ENCODE results near the gene EXOG. TPM values are rescaled to one million over a fixed set of nuclear protein-coding genes. Genes with fewer than 3 reads are reported as not detected.

Gene EXOG
- total RNA-seq, 6 donors from 2014 or later, result 10.0 to 34.6 (median 13.2) TPM

DNA sequence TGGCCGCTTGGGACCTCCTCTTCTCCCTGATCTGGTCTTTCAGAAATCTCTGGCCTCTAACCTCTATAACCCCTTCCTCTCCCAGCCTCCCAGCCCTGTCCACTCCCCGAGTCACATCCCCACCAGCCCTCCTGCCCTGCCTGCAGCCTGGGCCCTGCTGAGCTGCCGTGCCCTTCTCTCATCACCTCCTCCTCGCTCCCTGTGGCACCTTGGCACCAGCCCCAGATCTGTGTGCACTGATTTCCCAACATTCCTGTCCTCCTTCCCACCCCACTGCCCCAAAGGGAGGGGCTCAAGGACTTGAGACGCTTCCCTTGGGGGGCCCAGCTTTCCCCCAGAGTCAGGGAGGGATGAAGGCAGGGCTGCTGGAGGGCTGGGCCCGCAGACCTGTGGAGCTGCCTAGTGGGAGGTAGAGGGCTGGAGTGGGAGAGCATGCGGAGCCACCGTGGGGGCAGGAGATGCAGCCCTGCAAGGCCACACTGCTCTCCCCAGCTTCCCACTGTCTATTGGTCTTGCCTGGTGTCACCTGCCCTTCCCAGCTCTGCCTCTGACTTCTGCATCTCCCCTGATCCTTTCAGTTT is 42.7 kb downstream of the EXOG start:
- ATAC-seq (ENCODE audit: low FRiP score in 2 of 2), result no peak

GRCh38 chr3:38541806-38542205 is 45.7 kb downstream of the EXOG start:
- H3K36me3 ChIP-seq, result no peaks in the 10 kb centered on the region
- H3K4me1 ChIP-seq, result no peaks in the 10 kb centered on the region
- ATAC-seq (ENCODE audit: low FRiP score in 2 of 2) (no peak), DNase-seq (no peak)
- H3K27ac ChIP-seq, result no peak overlapping the region
- H3K4me3 ChIP-seq, result no peak overlapping the region
- 72 to 81% methylated on average over 9 of the region's 9 CpGs for WGBS, 2 donors
- H3K27me3 ChIP-seq, result no peaks in the 10 kb centered on the region
- no peaks in the 10 kb centered on the region for H3K9me3 ChIP-seq
- TF ChIP-seq EP300 (IDR thresholded peaks at IDR 0.05), result no peak
- no peak for TF ChIP-seq POLR2A (IDR thresholded peaks at IDR 0.05)
- no peak for TF ChIP-seq POLR2AphosphoS5 (IDR thresholded peaks at IDR 0.05)
- TF ChIP-seq, protein P1, sequence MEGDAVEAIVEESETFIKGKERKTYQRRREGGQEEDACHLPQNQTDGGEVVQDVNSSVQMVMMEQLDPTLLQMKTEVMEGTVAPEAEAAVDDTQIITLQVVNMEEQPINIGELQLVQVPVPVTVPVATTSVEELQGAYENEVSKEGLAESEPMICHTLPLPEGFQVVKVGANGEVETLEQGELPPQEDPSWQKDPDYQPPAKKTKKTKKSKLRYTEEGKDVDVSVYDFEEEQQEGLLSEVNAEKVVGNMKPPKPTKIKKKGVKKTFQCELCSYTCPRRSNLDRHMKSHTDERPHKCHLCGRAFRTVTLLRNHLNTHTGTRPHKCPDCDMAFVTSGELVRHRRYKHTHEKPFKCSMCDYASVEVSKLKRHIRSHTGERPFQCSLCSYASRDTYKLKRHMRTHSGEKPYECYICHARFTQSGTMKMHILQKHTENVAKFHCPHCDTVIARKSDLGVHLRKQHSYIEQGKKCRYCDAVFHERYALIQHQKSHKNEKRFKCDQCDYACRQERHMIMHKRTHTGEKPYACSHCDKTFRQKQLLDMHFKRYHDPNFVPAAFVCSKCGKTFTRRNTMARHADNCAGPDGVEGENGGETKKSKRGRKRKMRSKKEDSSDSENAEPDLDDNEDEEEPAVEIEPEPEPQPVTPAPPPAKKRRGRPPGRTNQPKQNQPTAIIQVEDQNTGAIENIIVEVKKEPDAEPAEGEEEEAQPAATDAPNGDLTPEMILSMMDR (IDR thresholded peaks at IDR 0.05), result no peak

More for the DNA sequence above, 42.7 kb downstream of the EXOG start:
- Histone ChIP-seq H3K4me1 (no peaks in the 10 kb centered on the region), H3K4me3 (no peak overlapping the region), H3K27me3 (no peaks in the 10 kb centered on the region), H3K36me3 (peaks cover 0 to 4% (median 0%) of the 10 kb centered on the region in 4 donors), H3K27ac (no peak overlapping the region), H3K9me3 (no peaks in the 10 kb centered on the region)
- WGBS, 2 donors, result 68% methylated on average over 6 to 8 of the region's 8 CpGs
- TF ChIP-seq, protein P1 (IDR thresholded peaks at IDR 0.05), result no peak
- peak in 1 of 2 donors; percentile 43 for DNase-seq

GRCh38 chr3:38542401-38543298 is 46.5 kb downstream of the EXOG start:
- TF ChIP-seq POLR2AphosphoS5 (IDR thresholded peaks at IDR 0.05) (no peak), POLR2A (IDR thresholded peaks at IDR 0.05) (no peak), EP300 (IDR thresholded peaks at IDR 0.05) (no peak)
- TF ChIP-seq, protein P1 (IDR thresholded peaks at IDR 0.05), result no peak
- Histone ChIP-seq H3K4me3 (no peak overlapping the region), H3K9me3 (no peaks in the 10 kb centered on the region), H3K27ac (no peak overlapping the region), H3K27me3 (no peaks in the 10 kb centered on the region), H3K4me1 (no peaks in the 10 kb centered on the region), H3K36me3 (no peaks in the 10 kb centered on the region)
- ATAC-seq (ENCODE audit: low FRiP score in 2 of 2), result no peak
- WGBS, 2 donors, result 51 to 57% methylated on average over 6 to 16 of the region's 16 CpGs
- peak in 1 of 2 donors; percentile 69 for DNase-seq

DNA sequence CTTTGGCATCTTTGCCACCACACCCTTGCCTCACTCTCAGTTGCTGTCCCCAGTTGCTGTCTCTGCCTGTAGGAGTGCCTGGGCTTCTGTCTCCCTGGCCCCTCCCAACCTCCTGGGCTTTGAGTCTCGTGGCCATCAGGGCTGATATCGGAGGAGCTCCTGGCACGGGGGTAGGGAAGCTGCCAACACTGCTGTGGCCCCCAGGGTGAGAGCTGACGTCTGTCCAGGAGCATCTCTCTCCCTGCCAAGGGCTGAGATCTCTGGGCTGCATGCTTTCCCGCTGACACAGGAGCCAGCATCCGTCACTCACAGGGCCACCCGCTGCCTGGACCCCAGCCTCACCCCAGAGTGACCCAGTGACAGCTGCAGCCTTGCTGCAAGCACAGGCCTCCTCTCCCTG is 47.4 kb downstream of the EXOG start:
- no peaks in the 10 kb centered on the region for H3K9me3 ChIP-seq
- 47 to 70% methylated on average over 4 to 7 of the region's 7 CpGs for WGBS, 2 donors
- H3K36me3 ChIP-seq, result no peaks in the 10 kb centered on the region
- ATAC-seq (ENCODE audit: low FRiP score in 2 of 2) (no peak), DNase-seq (peak in 1 of 2 donors; percentile 59)
- H3K27me3 ChIP-seq, result no peaks in the 10 kb centered on the region
- no peaks in the 10 kb centered on the region for H3K4me1 ChIP-seq
- H3K4me3 ChIP-seq, result no peak overlapping the region
- no peak overlapping the region for H3K27ac ChIP-seq
- TF ChIP-seq, protein P1 (IDR thresholded peaks at IDR 0.05), result no peak
- TF ChIP-seq POLR2A (IDR thresholded peaks at IDR 0.05), result no peak
- no peak for TF ChIP-seq POLR2AphosphoS5 (IDR thresholded peaks at IDR 0.05)
- no peak for TF ChIP-seq EP300 (IDR thresholded peaks at IDR 0.05)

Measured in upper lobe of left lung (tissue), 6 donors.